ENCODE data around the gene G3BP2. TPM values are rescaled to one million over a fixed set of nuclear protein-coding genes. Genes with fewer than 3 reads are reported as not detected.

G3BP2 gene
- total and polyA plus RNA-seq, 2 of the 8 experiments (the other 6 are each of a cell fraction or from before 2014, with no cell fraction given) = 83.7 to 378 TPM

DNA sequence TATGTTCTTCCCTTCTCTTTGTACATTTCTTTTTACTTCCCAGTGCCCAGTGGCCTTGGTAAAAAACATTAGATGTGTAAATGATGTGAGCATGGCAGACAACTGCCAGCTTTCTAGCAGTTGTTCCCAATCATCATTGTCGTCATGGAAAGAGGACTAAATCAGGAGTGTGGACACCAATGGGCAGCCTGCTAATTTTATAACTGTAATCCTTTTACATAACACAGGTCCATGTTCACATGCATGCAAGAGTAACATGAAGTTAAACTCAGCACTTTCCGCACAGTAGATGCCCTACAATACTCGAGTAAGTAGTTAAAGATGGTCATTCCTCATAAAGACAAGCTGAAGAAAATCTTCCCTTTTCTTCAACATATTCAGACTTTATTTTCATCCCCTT lies 23.4 kb upstream of the G3BP2 start:
- Histone ChIP-seq H2BK20ac (ENCODE audit: low read length) (no peak overlapping the region), H3K56ac (replicated peaks; ENCODE audit: insufficient read length, low read depth, low read length) (no peak overlapping the region), H3K27ac (ENCODE audit: low read depth, low read length) (no peak overlapping the region), H3K18ac (ENCODE audit: extremely low read depth, low read length) (no peak overlapping the region), H4K91ac (replicated peaks; ENCODE audit: insufficient read length, low read length) (no peak overlapping the region), H4K5ac (ENCODE audit: insufficient read length, low read depth, low read length) (no peak overlapping the region), H4K20me1 (replicated peaks in 1 of 2; ENCODE audit: control insufficient read depth in 1 of 2, insufficient read depth in 2 of 2, low read length in 2 of 2) (no peaks in the 10 kb centered on the region), H3K9me3 (ENCODE audit: insufficient read depth in 2 of 2, low read depth in 1 of 2, low read length in 1 of 2) (no peaks in the 10 kb centered on the region), H2AK5ac (ENCODE audit: low read depth, low read length) (no peak overlapping the region), H4K8ac (ENCODE audit: extremely low read depth, insufficient read depth, low read length) (no peak overlapping the region), H3K23ac (ENCODE audit: insufficient read length) (no peak overlapping the region), H3K14ac (ENCODE audit: insufficient read length) (no peak overlapping the region), H3K27me3 (replicated peaks in 1 of 4; ENCODE audit: control insufficient read depth in 3 of 4, extremely low read depth in 1 of 4, insufficient read depth in 3 of 4, low read length in 3 of 4) (no peaks in the 10 kb centered on the region), H3K36me3 (ENCODE audit: control insufficient read depth in 2 of 4, insufficient read depth in 4 of 4, low read length in 3 of 4) (peaks cover 0 to 25% (median 6%) of the 10 kb centered on the region in 4 experiments; a peak in 4 of 8 replicates), H3K4me1 (replicated peaks in 1 of 4; ENCODE audit: control insufficient read depth in 3 of 4, insufficient read depth in 4 of 4, low read length in 3 of 4) (peaks cover 0 to 4% (median 2%) of the 10 kb centered on the region in 4 experiments; a peak in 3 of 7 replicates), H3K23me2 (ENCODE audit: low read depth, low read length) (no peaks in the 10 kb centered on the region), H3K4ac (replicated peaks; ENCODE audit: insufficient read length, low read depth, low read length) (no peak overlapping the region), H3K79me2 (ENCODE audit: control insufficient read depth in 1 of 2, insufficient read depth in 2 of 2, low read length in 2 of 2) (peaks cover 4 to 78% of the 10 kb centered on the region in 2 experiments), H3K9ac (replicated peaks in 1 of 4; ENCODE audit: extremely low read depth in 1 of 4, low read depth in 3 of 4, low read length in 3 of 4) (no peak overlapping the region), H2AFZ (ENCODE audit: low read length) (no peak overlapping the region), H2BK12ac (ENCODE audit: low read depth, low read length) (no peak overlapping the region), H2BK15ac (ENCODE audit: low read length) (no peak overlapping the region), H3K4me3 (ENCODE audit: extremely low read depth in 1 of 4, insufficient read depth in 2 of 4, low read depth in 3 of 4, low read length in 4 of 4) (no peak overlapping the region), H3K4me2 (ENCODE audit: insufficient read depth in 1 of 2, low read depth in 2 of 2, low read length in 2 of 2) (no peak overlapping the region), H2BK5ac (ENCODE audit: low read depth, low read length) (no peak overlapping the region), H2BK120ac (replicated peaks; ENCODE audit: low read depth, low read length) (no peak overlapping the region), H3K79me1 (ENCODE audit: low read depth, low read length) (no peaks in the 10 kb centered on the region; the same call in 1 of the 2 replicates)
- FAIRE-seq = no peak
- TF ChIP-seq MAFK (IDR thresholded peaks at IDR 0.05; ENCODE audit: low read depth, low read length) (no peak), JUND (IDR thresholded peaks at IDR 0.05; ENCODE audit: low read length) (no peak), BACH1 (IDR thresholded peaks at IDR 0.05; ENCODE audit: low read length) (no peak), RXRA (IDR thresholded peaks at IDR 0.05; ENCODE audit: insufficient read depth, low read depth, low read length) (no peak), SP1 (IDR thresholded peaks at IDR 0.05; ENCODE audit: low read depth, low read length) (no peak), GABPA (IDR thresholded peaks at IDR 0.05; ENCODE audit: borderline replicate concordance, insufficient read depth, low read length) (no peak), PHF8 (conservative IDR thresholded peaks at IDR 0.05; ENCODE audit: low read depth, low read length) (no peak), SP4 (IDR thresholded peaks at IDR 0.05; ENCODE audit: low read length) (no peak), BRCA1 (IDR thresholded peaks at IDR 0.05; ENCODE audit: low read depth, low read length) (no peak)
- TF ChIP-seq, protein P1, sequence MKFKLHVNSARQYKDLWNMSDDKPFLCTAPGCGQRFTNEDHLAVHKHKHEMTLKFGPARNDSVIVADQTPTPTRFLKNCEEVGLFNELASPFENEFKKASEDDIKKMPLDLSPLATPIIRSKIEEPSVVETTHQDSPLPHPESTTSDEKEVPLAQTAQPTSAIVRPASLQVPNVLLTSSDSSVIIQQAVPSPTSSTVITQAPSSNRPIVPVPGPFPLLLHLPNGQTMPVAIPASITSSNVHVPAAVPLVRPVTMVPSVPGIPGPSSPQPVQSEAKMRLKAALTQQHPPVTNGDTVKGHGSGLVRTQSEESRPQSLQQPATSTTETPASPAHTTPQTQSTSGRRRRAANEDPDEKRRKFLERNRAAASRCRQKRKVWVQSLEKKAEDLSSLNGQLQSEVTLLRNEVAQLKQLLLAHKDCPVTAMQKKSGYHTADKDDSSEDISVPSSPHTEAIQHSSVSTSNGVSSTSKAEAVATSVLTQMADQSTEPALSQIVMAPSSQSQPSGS (IDR thresholded peaks at IDR 0.05; ENCODE audit: low read length) = no peak
- DNase-seq (ENCODE audit: low read depth in 1 of 2, low spot score in 2 of 2) = no peak
- WGBS, 2 experiments (ENCODE audit: extremely low coverage in 1 of 2, insufficient coverage in 1 of 2, insufficient read length in 1 of 2, insufficient replicate concordance in 2 of 2, low coverage in 1 of 2, low lambda C conversion rate in 2 of 2, missing lambda C conversion rate in 1 of 2) = 97% methylated on average over 3 of the region's 3 CpGs; no CpG with 5 or more reads in 1 of the 2 experiments
- CTCF ChIA-PET (ENCODE audit: partially characterized antibody) = interaction anchor here (1.0 to 1.9 kb wide), 4 partner anchors 12 to 41 kb away, joined by 3 to 5 read pairs (median 5); no protein-coding TSS in a partner anchor
- POLR2A ChIA-PET (ENCODE audit: partially characterized antibody) = interaction anchor here (0.9 to 2.4 kb wide), 3 partner anchors 9 to 27 kb away, joined by 3 to 11 read pairs (median 3); partner anchors contain the start of gene USO1
